GM12878 (cell line): ENCODE data around the gene NPM3.

Experiments used
- CHD2 ChIP-seq: IDR thresholded peaks from 2 replicates; pipeline ENCODE4 v1.6.1; 2011; ENCODE audit warnings: low read depth, low read length, improper control_type of control experiment, borderline replicate concordance
- CTCF ChIP-seq, 3 experiments: IDR thresholded peaks in 2 of 3; conservative IDR thresholded peaks in 1 of 3; 2 replicates each; pipeline ENCODE4 v1.5.1; 2011; ENCODE audit warnings: low read depth in 3 of 3, low read length in 3 of 3, mild to moderate bottlenecking in 3 of 3, control low read depth in 2 of 3, moderate library complexity in 2 of 3, inconsistent platforms in 1 of 3, mixed read lengths in 1 of 3; ENCODE audit not compliant: control insufficient read depth in 2 of 3, insufficient read depth in 1 of 3; ENCODE audit errors: extremely low read depth in 1 of 3
- HCFC1 ChIP-seq: fragments of 150-350 bp; IDR thresholded peaks from 2 replicates; pipeline ENCODE4 v1.6.1; 2014; ENCODE audit warnings: low read length
- MEF2A ChIP-seq: IDR thresholded peaks from 2 replicates; pipeline ENCODE4 v1.6.1; 2011; ENCODE audit warnings: low read depth, mild to moderate bottlenecking, low read length, moderate library complexity; ENCODE audit not compliant: insufficient read depth
- POLR2A ChIP-seq: IDR thresholded peaks from 2 replicates; pipeline ENCODE4 v1.6.1; 2011; ENCODE audit warnings: low read depth, mild to moderate bottlenecking, low read length
- SKIL ChIP-seq: fragments of 450-650 bp; IDR thresholded peaks from 2 replicates; pipeline ENCODE4 v1.6.1; 2017; ENCODE audit warnings: mild to moderate bottlenecking, low read depth, inconsistent platforms; ENCODE audit not compliant: poor library complexity, severe bottlenecking
- SMAD5 ChIP-seq: IDR thresholded peaks from 2 replicates; pipeline ENCODE4 v1.6.1; 2016; ENCODE audit warnings: antibody characterized with exemption, low read depth
- TAF1 ChIP-seq: IDR thresholded peaks from 2 replicates; pipeline ENCODE4 v1.6.1; 2011; ENCODE audit warnings: mild to moderate bottlenecking, low read depth, low read length, borderline replicate concordance
- USF2 ChIP-seq: IDR thresholded peaks from 2 replicates; pipeline ENCODE4 v1.6.1; 2011; ENCODE audit warnings: low read depth, low read length, improper control_type of control experiment, borderline replicate concordance
- YY1 ChIP-seq: IDR thresholded peaks from 2 replicates; pipeline ENCODE4 v1.6.1; 2011; ENCODE audit warnings: low read depth, mild to moderate bottlenecking, low read length
- ZNF274 ChIP-seq: IDR thresholded peaks from one replicate; pipeline ENCODE4 v1.8.0; 2011; ENCODE audit not compliant: insufficient read length, insufficient read depth

GRCh38 chr10:101767966-101768790 is 15.1 kb downstream of the NPM3 start:
- no peak for TF ChIP-seq SKIL
- TF ChIP-seq POLR2A, result no peak
- TF ChIP-seq CHD2, result no peak
- no peak for TF ChIP-seq YY1
- no peak for TF ChIP-seq CTCF (IDR thresholded peaks at IDR 0.05 in 2 of 3, conservative IDR thresholded peaks at IDR 0.05 in 1 of 3; ENCODE audit: control insufficient read depth in 2 of 3, extremely low read depth in 1 of 3, insufficient read depth in 1 of 3, low read depth in 3 of 3, low read length in 3 of 3)
- no peak for TF ChIP-seq ZNF274
- TF ChIP-seq USF2, result no peak
- TF ChIP-seq TAF1, result no peak
- no peak for TF ChIP-seq SMAD5
- no peak for TF ChIP-seq MEF2A
- TF ChIP-seq HCFC1, result no peak
